Loucy (cell line): Measurements from ENCODE around the gene ARMC9.

ENCODE experiments used
- CTCF ChIP-seq: fragments of 200-600 bp; sonication (generic); conservative IDR thresholded peaks from 2 replicates; pipeline ENCODE4 v1.5.1; 2014; ENCODE audit warnings: mild to moderate bottlenecking, antibody characterized with exemption, low read length
- EZH2phosphoT487 ChIP-seq: fragments of 200-600 bp; IDR thresholded peaks from 2 replicates; pipeline ENCODE4 v1.6.1; 2018; ENCODE audit warnings: antibody characterized with exemption, mild to moderate bottlenecking, moderate library complexity, borderline replicate concordance

GRCh38 chr2:231387904-231388724, 189.7 kb downstream of the ARMC9 start:
- TF ChIP-seq CTCF (no peak), EZH2phosphoT487 (no peak)
